Activated CD8-positive, alpha-beta memory T cell treated with anti-CD3 and anti-CD28 coated beads for 36 hours (primary cell): ENCODE data around the gene TCEAL6. TPM values are rescaled to one million over a fixed set of nuclear protein-coding genes. Genes with fewer than 3 reads are reported as not detected.

Experiments used
- total RNA-seq, 2 experiments: library from RNA; stranded (reverse); gene quantifications; one replicate each; pipeline ENCODE4 v1.2.3, GENCODE V29; 2021

The TCEAL6 gene
- total RNA-seq, 2 experiments from 2014 or later = not detected

Other genes with a start within 250 kb of the TCEAL6 start
- gene ZMAT1, start 210.5 kb downstream of the TCEAL6 start, total RNA-seq = 1 to 10 TPM; 1.4 to 1.9 TPM
- gene TCEAL2, start 16.8 kb downstream of the TCEAL6 start, total RNA-seq = not detected
- 1 to 10 TPM; 1.4 to 2.8 TPM for gene BEX5, start 13.5 kb upstream of the TCEAL6 start, total RNA-seq
- gene TCP11X1, start 72.8 kb upstream of the TCEAL6 start, total RNA-seq = not detected
- gene NXF2, start 104.7 kb upstream of the TCEAL6 start, total RNA-seq = not detected